Stimulated activated CD4-positive, alpha-beta T cell treated with anti-CD3 and anti-CD28 coated beads, Interleukin-2, amount 100 ng/mL, for 4 hours (primary cell): ENCODE results near the gene HSPB9.
"Not testable (repeated sequence)": the region's sequence is repeated elsewhere in the genome, so short reads cannot be mapped to it uniquely, and the experiment has no call there.

Source experiments
- DNase-seq: peaks from one replicate; pipeline ENCODE4 v3.0.0-alpha.2; 2020; ENCODE audit warnings: low read depth

The HSPB9 gene

GRCh38 chr17:42143138-42143537 is 20.5 kb downstream of the HSPB9 start:
- DNase-seq, result not testable (repeated sequence)

GRCh38 chr17:42146911-42147607 is 24.5 kb downstream of the HSPB9 start:
- DNase-seq, result no peak

GRCh38 chr17:42153919-42154742 is 31.5 kb downstream of the HSPB9 start:
- no peak for DNase-seq

- no peak for DNase-seq
These were observed 33.0 kb downstream of the HSPB9 start for GRCh38 chr17:42155614-42156045.

- no peak for DNase-seq
These were observed 37.4 kb downstream of the HSPB9 start for GRCh38 chr17:42159796-42160530.

- no peak for DNase-seq
These were observed 37.9 kb downstream of the HSPB9 start for GRCh38 chr17:42160531-42160910.

GRCh38 chr17:42163113-42163512 is 40.5 kb downstream of the HSPB9 start:
- peak; percentile 22 for DNase-seq

- DNase-seq, result no peak
These were observed 41.2 kb downstream of the HSPB9 start for GRCh38 chr17:42163696-42164407.

GRCh38 chr17:42165751-42166150 is 43.1 kb downstream of the HSPB9 start:
- no peak for DNase-seq

- no peak for DNase-seq
These were observed 43.7 kb downstream of the HSPB9 start for GRCh38 chr17:42166196-42166763.

GRCh38 chr17:42167807-42168206 is 45.2 kb downstream of the HSPB9 start:
- no peak for DNase-seq

- no peak for DNase-seq
These were observed 46.7 kb downstream of the HSPB9 start for GRCh38 chr17:42169351-42169750.

- DNase-seq, result no peak
These were observed 49.2 kb downstream of the HSPB9 start for GRCh38 chr17:42171831-42172230.
